Mucosa of descending colon (tissue), 3 donors: ENCODE results near the gene DEF6. TPM values are rescaled to one million over a fixed set of nuclear protein-coding genes. Genes with fewer than 3 reads are reported as not detected.

Source experiments
- ATAC-seq: fragments of 200-7000 bp; cut with Tn5 transposase; one replicate; pipeline ENCODE4 v1.9.1; 2020; ENCODE audit warnings: mild to moderate bottlenecking, moderate library complexity
- DNase-seq, 3 donors: peaks; one replicate each; pipeline ENCODE4 v3.0.0-alpha.2; 2020
- H3K36me3 ChIP-seq: fragments of 200-600 bp; one replicate; pipeline ENCODE4 v1.8.0; 2021; ENCODE audit warnings: low read depth, mild to moderate bottlenecking
- H3K4me1 ChIP-seq: fragments of 200-600 bp; one replicate; pipeline ENCODE4 v1.8.0; 2021; ENCODE audit warnings: low read depth, mild to moderate bottlenecking
- H3K4me3 ChIP-seq: fragments of 200-600 bp; one replicate; pipeline ENCODE4 v1.8.0; 2021; ENCODE audit warnings: mild to moderate bottlenecking
- H3K9me3 ChIP-seq: fragments of 200-600 bp; one replicate; pipeline ENCODE4 v1.8.0; 2021; ENCODE audit warnings: mild to moderate bottlenecking
- CTCF ChIP-seq: fragments of 200-600 bp; IDR thresholded peaks from one replicate; pipeline ENCODE4 v1.8.0; 2022; ENCODE audit warnings: antibody characterized with exemption, mild to moderate bottlenecking
- intact Hi-C, 2 donors: fragments of 100-400 bp; cut with DNase I in 1 of 2; cut with micrococcal nuclease in 1 of 2; formaldehyde crosslinking; loops; one replicate each; pipeline versions ENCODE4 v1.11.0 to v1.11.1; 2022; cut with DNase I, micrococcal nuclease
- total RNA-seq, 3 donors: library from RNA; stranded (reverse); fragmentation: NEBNext Ultra II Directional in 2 of 3; extraction: Animal tissue kit (Norgen Biotek cat#: 25700) in 2 of 3; gene quantifications; one replicate each; pipeline versions ENCODE4 v1.2.1 to v1.2.4, GENCODE V29; 2021 to 2023
- donor health status: DM: no; HTN: no; CAD: no; lungs with moderate emphysema.
- donor health status: DM: no; HTN: no; CAD: no.
- donor health status: DM: no; HTN: yes; CAD: no.

The DEF6 gene
- total RNA-seq, 3 donors from 2014 or later: 7.4 to 15.1 (median 13.7) TPM

GRCh38 chr6:35273822-35274559, 23.6 kb upstream of the DEF6 start:
- TF ChIP-seq CTCF: no peak
- ATAC-seq: no peak
- H3K36me3 ChIP-seq: no peaks in the 10 kb centered on the region

GRCh38 chr6:35275744-35276260, 21.8 kb upstream of the DEF6 start:
- no peaks in the 10 kb centered on the region for H3K4me1 ChIP-seq
- intact Hi-C loops: no loop called here
- no peak for TF ChIP-seq CTCF
- ATAC-seq: no peak
- no peaks in the 10 kb centered on the region for H3K9me3 ChIP-seq
- H3K36me3 ChIP-seq: no peaks in the 10 kb centered on the region
- no peak overlapping the region for H3K4me3 ChIP-seq
- no peak for DNase-seq

More at GRCh38 chr6:35273822-35274559, 23.6 kb upstream of the DEF6 start:
- DNase-seq: no peak
- H3K9me3 ChIP-seq: no peaks in the 10 kb centered on the region
- H3K4me1 ChIP-seq: no peaks in the 10 kb centered on the region
- intact Hi-C loops: no loop called here
- no peak overlapping the region for H3K4me3 ChIP-seq

GRCh38 chr6:35278708-35279107, 18.9 kb upstream of the DEF6 start:
- Histone ChIP-seq H3K36me3 (no peaks in the 10 kb centered on the region), H3K9me3 (no peaks in the 10 kb centered on the region), H3K4me3 (no peak overlapping the region), H3K4me1 (no peaks in the 10 kb centered on the region)
- no peak for ATAC-seq
- DNase-seq: no peak
- no peak for TF ChIP-seq CTCF
- intact Hi-C loops: no loop called here

GRCh38 chr6:35280903-35281302, 16.7 kb upstream of the DEF6 start:
- TF ChIP-seq CTCF: no peak
- no peak overlapping the region for H3K4me3 ChIP-seq
- DNase-seq: no peak
- no peak for ATAC-seq
- no peaks in the 10 kb centered on the region for H3K9me3 ChIP-seq
- intact Hi-C loops: no loop called here
- H3K4me1 ChIP-seq: no peaks in the 10 kb centered on the region
- H3K36me3 ChIP-seq: no peaks in the 10 kb centered on the region

- intact Hi-C loops: no loop called here
- ATAC-seq: no peak
Measured at GRCh38 chr6:35282472-35282871, 15.1 kb upstream of the DEF6 start.

More at GRCh38 chr6:35282472-35282871, 15.1 kb upstream of the DEF6 start:
- no peak overlapping the region for H3K4me3 ChIP-seq
- DNase-seq: no peak
- H3K36me3 ChIP-seq: peaks cover 3% of the 10 kb centered on the region
- no peak for TF ChIP-seq CTCF
- H3K4me1 ChIP-seq: no peaks in the 10 kb centered on the region
- H3K9me3 ChIP-seq: no peaks in the 10 kb centered on the region
